H9 (cell line): Measurements from ENCODE around the gene NBL1. TPM values are rescaled to one million over a fixed set of nuclear protein-coding genes. Genes with fewer than 3 reads are reported as not detected.

Experiments
- DNase-seq: peaks from one replicate; pipeline ENCODE4 v3.0.0-alpha.2; 2017
- H2AFZ ChIP-seq: one replicate; pipeline ENCODE4 v1.6.1; 2013; ENCODE audit warnings: mild to moderate bottlenecking, low read length, control low read depth, moderate library complexity
- H2AK5ac ChIP-seq: 2 replicates; pipeline ENCODE4 v1.6.1; 2013; ENCODE audit warnings: low read length, control low read depth, mixed read lengths; ENCODE audit not compliant: insufficient read length
- H2BK120ac ChIP-seq: one replicate; pipeline ENCODE4 v1.6.1; 2013; ENCODE audit warnings: low read depth, mild to moderate bottlenecking, low read length, control low read depth, inconsistent platforms; ENCODE audit not compliant: poor library complexity, severe bottlenecking
- H2BK12ac ChIP-seq: 2 replicates; pipeline ENCODE4 v1.6.1; 2013; ENCODE audit warnings: low read length, control low read depth, mixed read lengths, low read depth; ENCODE audit not compliant: insufficient read length
- H2BK15ac ChIP-seq: 2 replicates; pipeline ENCODE4 v1.6.1; 2013; ENCODE audit warnings: low read depth, low read length, control low read depth
- H2BK20ac ChIP-seq: one replicate; pipeline ENCODE4 v1.6.1; 2013; ENCODE audit warnings: low read depth, mild to moderate bottlenecking, low read length, control low read depth, inconsistent platforms; ENCODE audit not compliant: poor library complexity, severe bottlenecking
- H2BK5ac ChIP-seq: 2 replicates; pipeline ENCODE4 v1.6.1; 2013; ENCODE audit warnings: low read length, control low read depth, mixed read lengths; ENCODE audit not compliant: insufficient read length
- H3K14ac ChIP-seq: 2 replicates; pipeline ENCODE4 v1.6.1; 2013; ENCODE audit warnings: low read length, control low read depth; ENCODE audit not compliant: insufficient read depth
- H3K18ac ChIP-seq: 2 replicates; pipeline ENCODE4 v1.6.1; 2013; ENCODE audit warnings: low read depth, mild to moderate bottlenecking, mixed read lengths, low read length, control low read depth; ENCODE audit not compliant: insufficient read length
- H3K23ac ChIP-seq: 2 replicates; pipeline ENCODE4 v1.6.1; 2013; ENCODE audit warnings: low read length, control low read depth, mixed read lengths, low read depth; ENCODE audit not compliant: insufficient read length
- H3K23me2 ChIP-seq: 2 replicates; pipeline ENCODE4 v1.6.1; 2013; ENCODE audit warnings: low read depth, mild to moderate bottlenecking, mixed read lengths, low read length, control low read depth; ENCODE audit not compliant: insufficient read length, poor library complexity, severe bottlenecking
- H3K27ac ChIP-seq: 2 replicates; pipeline ENCODE4 v1.5.1; 2013; ENCODE audit warnings: low read length, control low read depth, mixed read lengths, low read depth; ENCODE audit not compliant: insufficient read length
- H3K27me3 ChIP-seq: 2 replicates; pipeline ENCODE4 v1.6.1; 2013; ENCODE audit warnings: low read length, control low read depth, inconsistent platforms; ENCODE audit not compliant: insufficient read depth
- H3K4ac ChIP-seq: 2 replicates; pipeline ENCODE4 v1.6.1; 2013; ENCODE audit warnings: low read depth, mild to moderate bottlenecking, control low read depth, inconsistent platforms, low read length, moderate library complexity
- H3K4me1 ChIP-seq: 2 replicates; pipeline ENCODE4 v1.6.1; 2013; ENCODE audit warnings: low read length, control low read depth, inconsistent platforms; ENCODE audit not compliant: insufficient read depth
- H3K4me2 ChIP-seq: 2 replicates; pipeline ENCODE4 v1.6.1; 2013; ENCODE audit warnings: low read length, control low read depth, mixed read lengths; ENCODE audit not compliant: insufficient read length, insufficient read depth
- H3K56ac ChIP-seq: 2 replicates; pipeline ENCODE4 v1.6.1; 2013; ENCODE audit warnings: low read depth, mild to moderate bottlenecking, mixed read lengths, low read length, control low read depth; ENCODE audit not compliant: insufficient read length
- H3K79me1 ChIP-seq: 2 replicates; pipeline ENCODE4 v1.6.1; 2013; ENCODE audit warnings: low read depth, mild to moderate bottlenecking, moderate library complexity, low read length, control low read depth, inconsistent platforms; ENCODE audit not compliant: insufficient read depth, poor library complexity, severe bottlenecking
- H3K79me2 ChIP-seq: 2 replicates; pipeline ENCODE4 v1.6.1; 2013; ENCODE audit warnings: low read length, control low read depth, inconsistent platforms; ENCODE audit not compliant: insufficient read depth
- H3K9ac ChIP-seq: 2 replicates; pipeline ENCODE4 v1.6.1; 2013; ENCODE audit warnings: low read length, control low read depth, mixed read lengths; ENCODE audit not compliant: insufficient read length; ENCODE audit errors: extremely low read depth
- H3K9me3 ChIP-seq: one replicate; pipeline ENCODE4 v1.6.1; 2013; ENCODE audit warnings: low read depth, low read length, inconsistent platforms; ENCODE audit not compliant: control insufficient read depth
- H3T11ph ChIP-seq: one replicate; pipeline ENCODE4 v1.6.1; 2013; ENCODE audit warnings: mild to moderate bottlenecking, low read length, control low read depth, inconsistent platforms
- H4K20me1 ChIP-seq: one replicate; pipeline ENCODE4 v1.6.1; 2013; ENCODE audit not compliant: control insufficient read depth, insufficient read length, insufficient read depth
- H4K5ac ChIP-seq: 2 replicates; pipeline ENCODE4 v1.6.1; 2013; ENCODE audit warnings: low read depth, mild to moderate bottlenecking, mixed read lengths, low read length, control low read depth; ENCODE audit not compliant: insufficient read length
- H4K8ac ChIP-seq: replicated peaks from 2 replicates; pipeline ENCODE4 v1.6.1; 2013; ENCODE audit warnings: low read length, control low read depth, mixed read lengths, low read depth; ENCODE audit not compliant: insufficient read length
- H4K91ac ChIP-seq: 2 replicates; pipeline ENCODE4 v1.6.1; 2013; ENCODE audit warnings: low read depth, mild to moderate bottlenecking, moderate library complexity, mixed read lengths, low read length, control low read depth; ENCODE audit not compliant: insufficient read length
- H3K27ac Mint-ChIP-seq, 3 experiments: 2 replicates in 2 of 3; 3 replicates in 1 of 3; pipeline ENCODE4 v1.8.0; 2020 to 2021; ENCODE audit warnings: mixed read lengths in 3 of 3, mild to moderate bottlenecking in 1 of 3, moderate library complexity in 1 of 3
- H3K27me3 Mint-ChIP-seq: 2 replicates; pipeline ENCODE4 v1.8.0; 2021; ENCODE audit warnings: low read depth, mild to moderate bottlenecking, moderate library complexity, mixed read lengths
- H3K36me3 Mint-ChIP-seq, 3 experiments: 2 replicates in 2 of 3; 3 replicates in 1 of 3; pipeline ENCODE4 v1.8.0; 2020 to 2021; ENCODE audit warnings: low read depth in 3 of 3, mixed read lengths in 3 of 3; ENCODE audit not compliant: insufficient read depth in 1 of 3
- H3K4me1 Mint-ChIP-seq, 2 experiments: 2 replicates each; pipeline ENCODE4 v1.8.0; 2020; ENCODE audit warnings: mixed read lengths in 2 of 2
- H3K4me3 Mint-ChIP-seq, 2 experiments: 2 replicates in 1 of 2; 3 replicates in 1 of 2; pipeline ENCODE4 v1.8.0; 2020 to 2021; ENCODE audit warnings: mild to moderate bottlenecking in 2 of 2, mixed read lengths in 2 of 2, moderate library complexity in 1 of 2
- H3K9me3 Mint-ChIP-seq, 2 experiments: 2 replicates in 1 of 2; 3 replicates in 1 of 2; pipeline ENCODE4 v1.8.0; 2020; ENCODE audit warnings: mild to moderate bottlenecking in 2 of 2, mixed read lengths in 2 of 2, moderate library complexity in 1 of 2
- WGBS: extraction: QIAGEN DNeasy Blood & Tissue Kit; methylation state at CpG from one replicate; pipeline ENCODE4 v1.1.7; 2013; ENCODE audit warnings: missing lambda C conversion rate, low lambda C conversion rate, mixed read lengths; ENCODE audit not compliant: insufficient read length; ENCODE audit errors: extremely low coverage; 5-methylcytosine and 5-hydroxymethylcytosine counted together
- total RNA-seq: library from RNA; stranded (reverse); gene quantifications from 2 replicates; pipeline ENCODE4 v1.2.1, GENCODE V29; 2021
- TF ChIP-seq, protein P1 (sequence below): fragments of 200-600 bp; sonication (generic); conservative IDR thresholded peaks from 3 replicates; pipeline ENCODE4 v1.8.0; 2021; ENCODE audit warnings: antibody characterized with exemption, mild to moderate bottlenecking

The NBL1 gene
- total RNA-seq, 1 experiment from 2014 or later, result 6.4 TPM

GRCh38 chr1:19668888-19669287, 24.8 kb downstream of the NBL1 start:
- no CpG with 5 or more reads among the region's 8 CpGs for WGBS
- H3K18ac ChIP-seq, result no peak overlapping the region
- H3K4me2 ChIP-seq, result no peak overlapping the region
- no peak overlapping the region for H2AK5ac ChIP-seq
- H3K4me3 Mint-ChIP-seq, result no peak overlapping the region
- H4K91ac ChIP-seq, result no peak overlapping the region
- H3K36me3 Mint-ChIP-seq, result peaks cover 0 to 2% (median 0%) of the 10 kb centered on the region in 3 experiments; a peak in 1 of 7 replicates
- no peak overlapping the region for H3K4ac ChIP-seq
- H2BK12ac ChIP-seq, result no peak overlapping the region
- H3K79me1 ChIP-seq, result no peaks in the 10 kb centered on the region
- H2BK15ac ChIP-seq, result no peak overlapping the region
- H3K23ac ChIP-seq, result no peak overlapping the region
- TF ChIP-seq, protein P1, sequence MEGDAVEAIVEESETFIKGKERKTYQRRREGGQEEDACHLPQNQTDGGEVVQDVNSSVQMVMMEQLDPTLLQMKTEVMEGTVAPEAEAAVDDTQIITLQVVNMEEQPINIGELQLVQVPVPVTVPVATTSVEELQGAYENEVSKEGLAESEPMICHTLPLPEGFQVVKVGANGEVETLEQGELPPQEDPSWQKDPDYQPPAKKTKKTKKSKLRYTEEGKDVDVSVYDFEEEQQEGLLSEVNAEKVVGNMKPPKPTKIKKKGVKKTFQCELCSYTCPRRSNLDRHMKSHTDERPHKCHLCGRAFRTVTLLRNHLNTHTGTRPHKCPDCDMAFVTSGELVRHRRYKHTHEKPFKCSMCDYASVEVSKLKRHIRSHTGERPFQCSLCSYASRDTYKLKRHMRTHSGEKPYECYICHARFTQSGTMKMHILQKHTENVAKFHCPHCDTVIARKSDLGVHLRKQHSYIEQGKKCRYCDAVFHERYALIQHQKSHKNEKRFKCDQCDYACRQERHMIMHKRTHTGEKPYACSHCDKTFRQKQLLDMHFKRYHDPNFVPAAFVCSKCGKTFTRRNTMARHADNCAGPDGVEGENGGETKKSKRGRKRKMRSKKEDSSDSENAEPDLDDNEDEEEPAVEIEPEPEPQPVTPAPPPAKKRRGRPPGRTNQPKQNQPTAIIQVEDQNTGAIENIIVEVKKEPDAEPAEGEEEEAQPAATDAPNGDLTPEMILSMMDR, result no peak
- H3T11ph ChIP-seq, result no peak overlapping the region
- no peak overlapping the region for H3K27ac ChIP-seq
- no peaks in the 10 kb centered on the region for H3K23me2 ChIP-seq
- no peak for DNase-seq
- H3K79me2 ChIP-seq, result no peaks in the 10 kb centered on the region
- H2BK120ac ChIP-seq, result no peak overlapping the region
- no peak overlapping the region for H3K27ac Mint-ChIP-seq
- H3K9me3 ChIP-seq, result no peaks in the 10 kb centered on the region
- no peak overlapping the region for H2AFZ ChIP-seq
- no peak overlapping the region for H3K9ac ChIP-seq
- peaks cover 2 to 8% of the 10 kb centered on the region in 2 experiments; a peak in 3 of 4 replicates for H3K4me1 Mint-ChIP-seq
- H3K9me3 Mint-ChIP-seq, result no peaks in the 10 kb centered on the region
- peaks cover 18% of the 10 kb centered on the region; the same call in 1 of the 2 replicates for H3K27me3 ChIP-seq
- no peaks in the 10 kb centered on the region for H3K4me1 ChIP-seq
- no peak overlapping the region for H3K14ac ChIP-seq
- H3K27me3 Mint-ChIP-seq, result peaks cover 81% of the 10 kb centered on the region
- no peak overlapping the region for H4K8ac ChIP-seq
- no peak overlapping the region for H4K5ac ChIP-seq
- no peak overlapping the region for H2BK5ac ChIP-seq
- no peaks in the 10 kb centered on the region for H4K20me1 ChIP-seq
- no peak overlapping the region for H3K56ac ChIP-seq
- H2BK20ac ChIP-seq, result no peak overlapping the region
